Upper lobe of right lung (tissue), 1 donor: ENCODE measurements around the gene CARM1. TPM values are rescaled to one million over a fixed set of nuclear protein-coding genes. Genes with fewer than 3 reads are reported as not detected.
"Not testable (repeated sequence)": the region's sequence is repeated elsewhere in the genome, so short reads cannot be mapped to it uniquely, and the experiment has no call there.

ENCODE experiments used
- ATAC-seq: fragments of 200-7000 bp; cut with Tn5 transposase; one replicate; pipeline ENCODE4 v1.9.1; 2020; ENCODE audit warnings: mild to moderate bottlenecking, moderate library complexity
- DNase-seq: peaks from one replicate; pipeline ENCODE4 v3.0.0-alpha.2; 2020
- H3K27ac ChIP-seq: fragments of 200-600 bp; one replicate; pipeline ENCODE4 v1.8.0; 2022
- H3K27me3 ChIP-seq: fragments of 200-600 bp; one replicate; pipeline ENCODE4 v1.8.0; 2022; ENCODE audit warnings: mild to moderate bottlenecking
- H3K36me3 ChIP-seq: fragments of 200-600 bp; one replicate; pipeline ENCODE4 v1.8.0; 2022
- H3K4me1 ChIP-seq: fragments of 200-600 bp; one replicate; pipeline ENCODE4 v1.8.0; 2022
- H3K4me3 ChIP-seq: fragments of 200-600 bp; one replicate; pipeline ENCODE4 v1.8.0; 2022; ENCODE audit warnings: mild to moderate bottlenecking
- H3K9me3 ChIP-seq: fragments of 200-600 bp; one replicate; pipeline ENCODE4 v1.8.0; 2022
- CTCF ChIP-seq: fragments of 200-600 bp; IDR thresholded peaks from one replicate; pipeline ENCODE4 v1.8.0; 2022; ENCODE audit warnings: antibody characterized with exemption
- intact Hi-C: fragments of 100-400 bp; cut with DNase I; formaldehyde crosslinking; loops from one replicate; pipeline ENCODE4 v1.11.0; 2022
- total RNA-seq: library from RNA; stranded (reverse); fragmentation: NEBNext Ultra II Directional; extraction: Animal tissue kit (Norgen Biotek cat#: 25700); gene quantifications from one replicate; pipeline ENCODE4 v1.2.1, GENCODE V29; 2021
- donor health status: DM: no; HTN: yes; CAD: no; lungs with severe emphysema.

Gene CARM1
- total RNA-seq, 1 donor from 2014 or later = 25.5 TPM

DNA sequence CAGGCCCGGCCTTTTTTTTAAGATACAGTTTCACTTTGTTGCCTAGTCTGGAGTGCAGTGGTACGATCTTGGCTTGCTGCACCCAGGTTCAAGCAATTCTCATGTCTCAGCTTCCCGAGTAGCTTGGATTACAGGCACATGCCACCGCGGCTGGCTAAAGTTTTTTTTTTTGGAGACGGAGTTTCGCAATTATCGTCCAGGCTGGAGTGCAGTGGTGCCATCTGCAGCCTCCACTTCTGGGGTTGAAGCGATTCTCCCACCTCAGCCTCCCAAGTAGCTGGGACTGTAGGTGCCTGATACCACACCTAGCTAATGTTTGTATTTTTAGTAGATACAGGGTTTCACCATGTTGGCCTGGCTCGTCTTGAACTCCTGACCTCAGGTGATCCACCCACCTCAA is 4.9 kb upstream of the CARM1 start:
- no peaks in the 10 kb centered on the region for H3K27me3 ChIP-seq
- ATAC-seq = no peak
- TF ChIP-seq CTCF = no peak
- DNase-seq = no peak
- H3K36me3 ChIP-seq = no peaks in the 10 kb centered on the region
- no peaks in the 10 kb centered on the region for H3K9me3 ChIP-seq
- H3K4me1 ChIP-seq = peaks cover 16% of the 10 kb centered on the region
- no peak overlapping the region for H3K4me3 ChIP-seq
- intact Hi-C loops = no loop called here
- H3K27ac ChIP-seq = no peak overlapping the region

DNA sequence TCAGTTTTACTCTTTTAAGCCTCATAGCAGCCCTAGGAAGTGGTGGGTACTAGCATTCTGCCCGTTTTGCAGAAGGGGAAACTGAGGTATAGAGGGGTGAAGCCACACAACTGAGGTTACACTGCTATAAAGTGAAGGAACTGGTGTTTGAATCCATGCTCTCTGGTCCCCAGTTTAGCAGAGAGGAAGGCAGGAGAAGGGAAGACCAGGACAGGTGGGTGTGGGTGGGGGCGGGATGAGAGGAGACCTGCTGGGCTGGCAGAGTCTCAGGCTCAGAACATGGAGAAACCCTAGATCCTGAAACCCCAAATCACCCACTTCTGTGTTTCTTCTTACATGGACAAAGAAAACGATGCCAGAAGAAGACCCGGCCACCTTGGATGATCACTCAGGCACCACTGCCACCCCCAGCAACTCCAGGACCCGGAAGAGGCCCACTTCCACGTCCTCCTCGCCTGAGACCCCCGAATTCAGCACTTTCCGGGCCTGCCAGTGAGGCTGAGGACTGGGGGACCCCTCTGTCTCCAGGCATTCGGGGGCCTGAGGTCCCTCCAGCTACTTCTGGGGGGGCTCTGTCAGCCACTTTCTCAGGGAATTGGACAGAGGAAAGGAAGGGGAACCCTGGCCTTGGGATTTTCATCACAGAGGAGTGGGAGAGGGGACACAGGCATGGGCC is 2.3 kb upstream of the CARM1 start:
- ATAC-seq (no peak), DNase-seq (no peak)
- Histone ChIP-seq H3K27me3 (no peaks in the 10 kb centered on the region), H3K27ac (no peak overlapping the region), H3K4me1 (peaks cover 22% of the 10 kb centered on the region), H3K9me3 (no peaks in the 10 kb centered on the region), H3K36me3 (no peaks in the 10 kb centered on the region), H3K4me3 (no peak overlapping the region)
- intact Hi-C loops = no loop called here
- TF ChIP-seq CTCF = no peak

- H3K4me3 ChIP-seq, intact Hi-C loops, H3K36me3 ChIP-seq, ATAC-seq, H3K27ac ChIP-seq, H3K9me3 ChIP-seq, H3K27me3 ChIP-seq: not testable (repeated sequence)
- peaks cover 15% of the 10 kb centered on the region for H3K4me1 ChIP-seq
- DNase-seq = peak; percentile 77
Measured at GRCh38 chr19:10869872-10870311, 1.5 kb upstream of the CARM1 start.

DNA sequence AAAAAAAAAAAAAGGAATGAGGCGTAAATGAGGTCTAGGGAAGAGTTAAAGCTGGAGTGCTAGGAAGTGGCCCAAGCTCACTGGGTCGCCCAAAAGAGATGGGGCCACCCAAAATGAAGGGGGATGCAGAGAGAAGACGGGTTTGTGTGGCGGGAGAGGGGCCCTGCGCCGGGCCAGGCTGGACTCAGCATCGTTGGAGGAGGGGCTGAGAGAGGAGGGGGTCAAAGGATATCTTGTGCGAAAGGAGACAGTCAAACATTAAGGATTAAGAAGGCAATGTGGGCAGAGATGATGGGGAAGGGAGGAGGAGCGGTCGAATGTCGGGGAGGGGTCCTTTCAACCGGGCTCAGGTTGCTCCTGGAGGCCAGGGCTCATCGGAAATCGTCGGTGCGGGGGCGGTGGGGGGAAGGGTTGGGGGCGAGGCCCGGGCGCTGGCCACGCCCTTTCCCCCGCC is 825 bp upstream of the CARM1 start:
- no peak for TF ChIP-seq CTCF
- H3K27ac ChIP-seq = peak overlapping the region; percentile 71

DNA sequence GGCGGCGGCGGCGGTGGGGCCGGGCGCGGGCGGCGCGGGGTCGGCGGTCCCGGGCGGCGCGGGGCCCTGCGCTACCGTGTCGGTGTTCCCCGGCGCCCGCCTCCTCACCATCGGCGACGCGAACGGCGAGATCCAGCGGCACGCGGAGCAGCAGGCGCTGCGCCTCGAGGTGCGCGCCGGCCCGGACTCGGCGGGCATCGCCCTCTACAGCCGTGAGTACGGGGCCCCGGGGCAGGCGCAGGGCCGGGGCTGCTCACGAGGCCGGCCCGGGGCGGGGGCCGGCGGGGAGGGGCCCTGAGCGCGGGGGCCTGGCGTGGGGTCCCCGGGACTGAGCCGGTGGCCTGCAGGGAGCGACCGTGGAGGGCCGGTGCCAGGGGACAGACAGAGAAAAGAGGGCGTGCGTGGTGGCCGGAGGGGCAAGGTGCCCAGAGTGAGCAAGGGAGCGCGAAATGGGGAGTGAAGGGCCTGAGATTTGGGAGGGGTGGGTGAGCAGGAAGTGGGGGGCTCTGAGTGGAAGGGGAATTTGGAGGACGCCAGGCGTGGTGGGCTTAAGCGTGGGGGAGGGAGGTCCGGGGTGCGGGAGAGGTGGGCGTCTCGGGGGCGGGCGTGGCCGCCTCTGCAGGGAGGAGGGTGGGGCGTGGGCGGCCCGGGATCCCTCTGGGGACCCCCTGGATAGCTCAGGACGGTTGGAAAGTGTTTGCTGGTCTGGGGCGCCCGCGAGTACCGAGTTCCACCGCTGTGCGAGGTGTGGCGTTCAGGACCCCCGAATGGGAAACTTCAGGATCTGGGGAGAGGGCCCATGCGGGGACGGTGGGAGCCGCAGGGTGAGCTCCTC is 575 bp downstream of the CARM1 start:
- peak; percentile 19 for TF ChIP-seq CTCF
- Histone ChIP-seq H3K9me3 (no peaks in the 10 kb centered on the region), H3K27me3 (no peaks in the 10 kb centered on the region), H3K36me3 (no peaks in the 10 kb centered on the region), H3K4me3 (peak overlapping the region; percentile 63), H3K4me1 (peaks cover 19% of the 10 kb centered on the region), H3K27ac (peak overlapping the region; percentile 70)
- ATAC-seq (peak; percentile 0), DNase-seq (peak; percentile 81)
- intact Hi-C loops = no loop called here

More for the DNA sequence above, 825 bp upstream of the CARM1 start:
- H3K36me3 ChIP-seq = no peaks in the 10 kb centered on the region
- intact Hi-C loops = no loop called here
- ATAC-seq (no peak), DNase-seq (no peak)
- H3K27me3 ChIP-seq = no peaks in the 10 kb centered on the region
- H3K4me3 ChIP-seq = peak overlapping the region; percentile 47
- H3K9me3 ChIP-seq = no peaks in the 10 kb centered on the region
- peaks cover 15% of the 10 kb centered on the region for H3K4me1 ChIP-seq

DNA sequence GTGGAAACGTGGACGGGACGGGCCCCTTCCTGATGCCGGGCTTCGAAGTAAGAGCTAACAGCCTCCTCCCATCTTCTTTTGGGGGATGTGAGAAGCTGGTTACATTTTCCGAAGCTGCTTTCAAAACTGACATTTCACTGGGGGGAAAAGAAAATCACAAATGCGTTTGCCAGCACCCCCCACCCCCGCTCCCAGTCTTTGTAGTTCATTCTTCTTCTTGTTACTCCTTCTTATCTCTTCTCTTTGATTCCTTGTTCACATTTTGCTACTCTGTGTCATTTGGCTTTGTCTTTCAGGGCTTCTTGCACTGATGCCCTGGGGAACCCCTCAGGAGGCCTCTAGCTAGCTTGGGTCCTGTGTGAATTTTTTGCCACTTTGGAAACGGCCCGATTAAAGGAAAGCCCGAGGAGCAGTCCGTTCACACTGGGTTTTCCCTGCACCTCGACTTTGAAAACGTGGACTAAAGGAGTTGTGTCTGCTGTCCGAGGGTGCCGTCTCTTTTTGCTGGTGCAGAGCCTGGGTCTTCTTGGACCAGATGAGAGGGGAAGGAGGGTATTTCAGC is 1.3 kb downstream of the CARM1 start:
- H3K36me3 ChIP-seq = no peaks in the 10 kb centered on the region
- peaks cover 24% of the 10 kb centered on the region for H3K4me1 ChIP-seq
- no peaks in the 10 kb centered on the region for H3K27me3 ChIP-seq
- H3K4me3 ChIP-seq = peak overlapping the region; percentile 63
- no peak for ATAC-seq
- H3K27ac ChIP-seq = peak overlapping the region; percentile 70
- no peaks in the 10 kb centered on the region for H3K9me3 ChIP-seq
- no peak for TF ChIP-seq CTCF
- intact Hi-C loops = no loop called here
- no peak for DNase-seq
